PFSK-1 (cell line): Measurements from ENCODE around the gene GDF9.

Source experiments
- FOXP2 ChIP-seq: optimal IDR thresholded peaks from 2 replicates; pipeline ENCODE3; 2011; ENCODE audit warnings: borderline replicate concordance, control low read depth, inconsistent platforms; ENCODE audit not compliant: insufficient read depth; ENCODE audit errors: extremely low read length, extremely low read depth
- POLR2AphosphoS5 ChIP-seq: IDR thresholded peaks from 2 replicates; pipeline ENCODE4 v1.6.1; 2012; ENCODE audit warnings: low read depth, mild to moderate bottlenecking, control low read depth, low read length, moderate library complexity
- REST ChIP-seq, 2 experiments: IDR thresholded peaks; 2 replicates each; pipeline versions ENCODE4 v1.6.1 to v1.8.0; 2011 to 2012; ENCODE audit warnings: low read depth in 2 of 2, low read length in 2 of 2, control low read depth in 1 of 2, inconsistent platforms in 1 of 2, mild to moderate bottlenecking in 1 of 2, moderate library complexity in 1 of 2; ENCODE audit not compliant: insufficient read depth in 1 of 2
- SIN3A ChIP-seq: IDR thresholded peaks from 2 replicates; pipeline ENCODE4 v1.6.1; 2012; ENCODE audit warnings: mild to moderate bottlenecking, low read length, moderate library complexity, borderline replicate concordance; ENCODE audit not compliant: insufficient read depth
- TAF1 ChIP-seq: IDR thresholded peaks from 2 replicates; pipeline ENCODE4 v1.6.1; 2012; ENCODE audit warnings: low read length, control low read depth, borderline replicate concordance; ENCODE audit not compliant: insufficient read depth

The GDF9 gene

GRCh38 chr5:132813599-132814502 is 52.4 kb downstream of the GDF9 start:
- no peak for TF ChIP-seq POLR2AphosphoS5
- TF ChIP-seq SIN3A: no peak
- TF ChIP-seq REST (IDR thresholded peaks at IDR 0.05; ENCODE audit: insufficient read depth in 1 of 2, low read depth in 2 of 2, low read length in 2 of 2): no peak
- TF ChIP-seq TAF1: no peak
- TF ChIP-seq FOXP2: no peak

- TF ChIP-seq POLR2AphosphoS5 (no peak), REST (IDR thresholded peaks at IDR 0.05; ENCODE audit: insufficient read depth in 1 of 2, low read depth in 2 of 2, low read length in 2 of 2) (no peak), TAF1 (no peak), SIN3A (no peak), FOXP2 (no peak)
Measured at GRCh38 chr5:132812781-132813598, 53.3 kb downstream of the GDF9 start, which contains the start of gene SOWAHA. TSS of gene SOWAHA (plus strand) at chr5:132813302. CDS start at chr5:132813622, 320 bp downstream.

GRCh38 chr5:132812123-132812765 is 54.0 kb downstream of the GDF9 start:
- TF ChIP-seq TAF1 (no peak), POLR2AphosphoS5 (no peak), FOXP2 (no peak), REST (IDR thresholded peaks at IDR 0.05; ENCODE audit: insufficient read depth in 1 of 2, low read depth in 2 of 2, low read length in 2 of 2) (no peak), SIN3A (no peak)
